ENCODE measurements around the gene FBXL17. TPM values are rescaled to one million over a fixed set of nuclear protein-coding genes. Genes with fewer than 3 reads are reported as not detected.
"Not testable (repeated sequence)": the region's sequence is repeated elsewhere in the genome, so short reads cannot be mapped to it uniquely, and the experiment has no call there.

Gene FBXL17
- total RNA-seq, 4 donors from 2014 or later, result 14.4 to 22.0 (median 16.6) TPM

DNA sequence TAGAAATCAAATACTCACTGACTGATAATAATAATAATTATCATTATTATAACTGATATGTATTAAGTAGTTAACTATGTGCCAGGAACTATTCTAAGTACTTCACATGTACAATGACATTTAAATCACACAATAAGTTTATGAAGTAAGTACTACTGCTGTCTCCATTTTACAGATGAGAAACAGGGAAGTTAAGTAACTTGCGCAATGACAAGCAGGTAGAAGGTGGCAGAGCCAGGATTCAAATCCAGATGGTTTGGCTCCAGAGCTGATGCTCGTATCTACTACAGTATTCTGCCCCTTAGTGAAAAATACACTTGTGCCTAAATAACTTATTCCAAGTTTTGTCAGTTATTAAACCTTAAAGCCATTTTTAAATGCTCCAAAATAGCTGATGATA lies 217.3 kb downstream of the FBXL17 start:
- no peak for TF ChIP-seq POLR2A (IDR thresholded peaks at IDR 0.05; ENCODE audit: low read depth)
- TF ChIP-seq EP300 (IDR thresholded peaks at IDR 0.05), result no peak
- no peak for TF ChIP-seq POLR2AphosphoS5 (IDR thresholded peaks at IDR 0.05)
- TF ChIP-seq CTCF (IDR thresholded peaks at IDR 0.05), result no peak
- no peak for DNase-seq (ENCODE audit: extremely low spot score)
- WGBS, result 90% methylated on average over 2 of the region's 2 CpGs
- Histone ChIP-seq H3K27ac (replicated peaks in 1 of 4) (no peak overlapping the region), H3K4me3 (no peak overlapping the region), H3K36me3 (no peaks in the 10 kb centered on the region), H3K27me3 (no peaks in the 10 kb centered on the region), H3K4me1 (no peaks in the 10 kb centered on the region), H3K9me3 (no peaks in the 10 kb centered on the region)
- intact Hi-C loops (cut with DNase I), result no loop called here

DNA sequence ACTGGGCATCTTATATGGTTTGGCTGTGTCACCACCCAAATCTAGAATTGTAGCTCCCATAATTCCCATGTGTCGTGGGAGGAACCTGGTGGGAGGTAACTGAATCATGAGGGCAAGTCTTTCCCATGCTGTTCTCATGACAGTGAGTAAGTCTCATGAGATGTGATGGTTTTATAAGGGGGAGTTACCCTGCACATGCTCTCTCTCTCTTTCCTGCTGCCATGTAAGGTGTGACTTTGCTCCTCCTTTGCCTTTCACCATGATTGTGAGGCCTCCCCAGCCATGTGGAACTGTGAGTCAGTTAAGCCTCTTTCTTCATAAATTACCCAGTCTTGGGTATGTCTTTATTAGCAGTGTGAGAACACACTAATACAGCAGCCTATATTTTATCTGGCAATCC lies 229.0 kb downstream of the FBXL17 start:
- H3K4me3 ChIP-seq; H3K36me3 ChIP-seq; H3K9me3 ChIP-seq; H3K4me1 ChIP-seq; H3K27ac ChIP-seq (replicated peaks in 1 of 4); H3K27me3 ChIP-seq; DNase-seq (ENCODE audit: extremely low spot score); intact Hi-C loops (cut with DNase I): not testable (repeated sequence)
- 100% methylated on average over 1 of the region's 1 CpG for WGBS

DNA sequence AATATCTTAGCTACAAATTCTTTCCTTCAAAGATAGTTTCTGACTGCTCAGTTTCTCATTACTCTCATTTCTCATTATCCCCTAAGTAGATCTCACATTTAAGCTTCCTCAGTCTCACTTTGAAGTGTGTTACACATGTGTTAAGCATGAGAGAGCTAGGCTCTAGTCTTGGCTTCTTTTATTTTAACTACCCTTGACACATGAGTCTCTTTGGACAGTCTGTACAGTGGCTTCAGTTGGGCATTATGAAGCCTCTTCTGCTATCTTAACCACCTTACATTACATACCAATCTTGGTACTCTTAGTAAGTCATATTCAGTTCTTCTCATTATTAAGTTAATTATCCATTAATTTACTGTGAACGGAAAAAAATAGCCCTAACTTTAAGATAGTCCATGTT lies 232.5 kb downstream of the FBXL17 start:
- Histone ChIP-seq H3K4me3 (no peak overlapping the region), H3K4me1 (no peaks in the 10 kb centered on the region), H3K27ac (replicated peaks in 1 of 4) (no peak overlapping the region), H3K9me3 (no peaks in the 10 kb centered on the region), H3K36me3 (peaks cover 0 to 3% (median 0%) of the 10 kb centered on the region in 4 donors), H3K27me3 (no peaks in the 10 kb centered on the region)
- WGBS, result 93% methylated on average over 1 of the region's 1 CpG
- DNase-seq (ENCODE audit: extremely low spot score), result no peak
- intact Hi-C loops (cut with DNase I), result no loop called here
- no peak for TF ChIP-seq CTCF (IDR thresholded peaks at IDR 0.05)
- TF ChIP-seq POLR2A (IDR thresholded peaks at IDR 0.05; ENCODE audit: low read depth), result no peak
- TF ChIP-seq EP300 (IDR thresholded peaks at IDR 0.05), result no peak
- TF ChIP-seq POLR2AphosphoS5 (IDR thresholded peaks at IDR 0.05), result no peak

DNA sequence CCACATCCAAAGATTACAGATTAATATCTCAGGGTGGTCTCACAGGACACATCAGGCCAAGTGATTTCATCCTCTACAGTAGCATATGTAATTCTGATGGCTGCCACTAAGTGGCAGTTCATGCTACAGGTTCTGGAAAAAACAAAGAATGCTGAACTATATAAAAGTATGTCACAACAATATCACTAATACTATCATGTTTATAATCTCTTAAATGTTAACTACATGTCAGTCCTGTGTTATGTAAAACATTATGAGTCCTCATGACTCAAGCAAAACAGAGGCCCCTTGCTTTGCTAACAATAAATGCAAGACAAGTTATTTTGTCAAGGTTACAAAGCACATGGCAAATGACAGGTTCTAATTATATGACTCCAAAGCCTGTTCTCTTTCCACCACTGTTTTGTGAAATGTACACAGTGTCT lies 233.2 kb downstream of the FBXL17 start:
- no peak overlapping the region for H3K27ac ChIP-seq (replicated peaks in 1 of 4)
- no peak overlapping the region for H3K4me3 ChIP-seq
- H3K36me3 ChIP-seq, result peaks cover 0 to 3% (median 0%) of the 10 kb centered on the region in 4 donors
- no peaks in the 10 kb centered on the region for H3K9me3 ChIP-seq
- no peak for TF ChIP-seq EP300 (IDR thresholded peaks at IDR 0.05)
- peak; percentile 34 to 53 (median 36) for TF ChIP-seq CTCF (IDR thresholded peaks at IDR 0.05)
- no peak for TF ChIP-seq POLR2AphosphoS5 (IDR thresholded peaks at IDR 0.05)
- H3K27me3 ChIP-seq, result no peaks in the 10 kb centered on the region
- intact Hi-C loops (cut with DNase I), result no loop called here
- DNase-seq (ENCODE audit: extremely low spot score), result no peak
- no peaks in the 10 kb centered on the region for H3K4me1 ChIP-seq

GRCh38 chr5:108146222-108146621 lies 235.7 kb downstream of the FBXL17 start:
- intact Hi-C loops (cut with DNase I), result no loop called here
- H3K27ac ChIP-seq (replicated peaks in 1 of 4), result no peak overlapping the region
- H3K4me3 ChIP-seq, result no peak overlapping the region
- H3K4me1 ChIP-seq, result no peaks in the 10 kb centered on the region
- WGBS, result 95% methylated on average over 4 of the region's 4 CpGs
- TF ChIP-seq EP300 (IDR thresholded peaks at IDR 0.05) (no peak), CTCF (IDR thresholded peaks at IDR 0.05) (no peak), POLR2A (IDR thresholded peaks at IDR 0.05; ENCODE audit: low read depth) (no peak), POLR2AphosphoS5 (IDR thresholded peaks at IDR 0.05) (no peak)
- peaks cover 0 to 3% (median 0%) of the 10 kb centered on the region in 4 donors for H3K36me3 ChIP-seq
- H3K9me3 ChIP-seq, result no peaks in the 10 kb centered on the region
- no peaks in the 10 kb centered on the region for H3K27me3 ChIP-seq
- DNase-seq (ENCODE audit: extremely low spot score), result no peak

Measured in esophagus muscularis mucosa (tissue), 4 donors.